OCI-M1 (cell line): ENCODE results near the gene SPRN.
"Not testable (repeated sequence)": the region's sequence is repeated elsewhere in the genome, so short reads cannot be mapped to it uniquely, and the experiment has no call there.

ENCODE experiments used
- DNase-seq: peaks from one replicate; lab custom pipeline; 2025; lab: John Stamatoyannopoulos, UW

Gene SPRN

GRCh38 chr10:133424601-133425000 lies at the start of gene SPRN:
Gene SPRN (minus strand): TSS chr10:133424625. CDS start chr10:133423681, 944 bp downstream.
- not testable (repeated sequence) for DNase-seq

GRCh38 chr10:133474027-133474426 lies 49.6 kb upstream of the SPRN start:
- no peak for DNase-seq

- DNase-seq, result no peak
Observed at GRCh38 chr10:133473270-133473669, 48.8 kb upstream of the SPRN start.

- DNase-seq, result no peak
Observed at GRCh38 chr10:133471300-133472109, 47.1 kb upstream of the SPRN start.

- DNase-seq, result not testable (repeated sequence)
Observed at GRCh38 chr10:133469205-133469604, 44.8 kb upstream of the SPRN start.

- no peak for DNase-seq
Observed at GRCh38 chr10:133467286-133467911, 43.0 kb upstream of the SPRN start.

GRCh38 chr10:133466683-133467275 lies 42.4 kb upstream of the SPRN start:
- no peak for DNase-seq

- DNase-seq, result no peak
Observed at GRCh38 chr10:133465950-133466474, 41.6 kb upstream of the SPRN start.

GRCh38 chr10:133465191-133465949 lies 40.9 kb upstream of the SPRN start:
- no peak for DNase-seq

- DNase-seq, result no peak
Observed at GRCh38 chr10:133464582-133465031, 40.2 kb upstream of the SPRN start.

GRCh38 chr10:133462512-133463305 lies 38.3 kb upstream of the SPRN start:
- DNase-seq, result no peak

GRCh38 chr10:133461841-133462240 lies 37.4 kb upstream of the SPRN start:
- no peak for DNase-seq

- no peak for DNase-seq
Observed at GRCh38 chr10:133461027-133461426, 36.6 kb upstream of the SPRN start.

GRCh38 chr10:133460208-133460769 lies 35.9 kb upstream of the SPRN start:
- no peak for DNase-seq

- DNase-seq, result no peak
Observed at GRCh38 chr10:133459454-133460207, 35.2 kb upstream of the SPRN start.

GRCh38 chr10:133458710-133459453 lies 34.5 kb upstream of the SPRN start:
- DNase-seq, result no peak

- DNase-seq, result no peak
Observed at GRCh38 chr10:133458021-133458709, 33.7 kb upstream of the SPRN start.

GRCh38 chr10:133457100-133457841 lies 32.8 kb upstream of the SPRN start:
- no peak for DNase-seq
